GM19324 (cell line): ENCODE data around the gene TGFBR2.
"Not testable (repeated sequence)": the region's sequence is repeated elsewhere in the genome, so short reads cannot be mapped to it uniquely, and the experiment has no call there.

Source experiments
- ATAC-seq: cut with Tn5 transposase; IDR thresholded peaks from one replicate; pipeline ENCODE4 v1.9.1; 2021; ENCODE audit warnings: mild to moderate bottlenecking, moderate library complexity; ENCODE audit not compliant: unreplicated experiment, low FRiP score

TGFBR2 gene

DNA sequence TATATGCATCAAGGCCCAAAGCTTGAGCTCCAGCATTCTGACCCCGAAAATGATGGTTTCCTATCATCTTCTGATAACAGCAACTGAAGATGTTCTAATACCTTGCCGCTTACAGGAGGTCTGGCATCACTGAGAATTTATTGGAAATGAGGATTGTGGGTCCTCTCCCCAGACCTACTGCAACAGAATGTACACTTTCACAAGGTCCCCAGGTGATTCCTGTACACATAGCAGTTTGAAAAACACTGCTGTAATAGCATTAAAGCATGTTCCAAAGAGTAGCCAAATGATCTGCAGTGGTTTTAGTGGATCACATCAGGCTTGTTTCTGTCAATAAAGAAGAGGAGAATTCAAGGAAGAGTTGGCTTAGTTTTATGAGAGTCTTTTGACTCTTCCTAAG, 11.3 kb downstream of the TGFBR2 start:
- ATAC-seq, result no peak

DNA sequence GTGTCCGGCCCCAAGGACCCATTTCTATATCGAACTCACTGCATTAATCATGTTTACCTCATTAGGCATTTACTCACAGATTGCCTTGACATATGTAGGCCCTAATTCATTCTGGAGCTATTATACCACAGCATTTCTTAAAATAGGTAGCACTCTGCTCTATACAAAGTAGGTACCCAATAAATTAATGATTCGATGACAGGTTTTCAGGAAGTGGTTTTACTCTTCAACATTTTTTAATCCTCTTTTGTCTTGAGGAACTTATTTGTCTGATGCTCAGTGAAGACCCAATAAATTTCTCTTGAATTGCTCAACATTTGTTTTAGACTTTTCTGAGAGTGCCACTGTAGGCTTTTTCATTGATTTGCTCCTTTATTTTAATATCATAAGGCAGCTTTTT, 12.1 kb downstream of the TGFBR2 start:
- ATAC-seq, result no peak

DNA sequence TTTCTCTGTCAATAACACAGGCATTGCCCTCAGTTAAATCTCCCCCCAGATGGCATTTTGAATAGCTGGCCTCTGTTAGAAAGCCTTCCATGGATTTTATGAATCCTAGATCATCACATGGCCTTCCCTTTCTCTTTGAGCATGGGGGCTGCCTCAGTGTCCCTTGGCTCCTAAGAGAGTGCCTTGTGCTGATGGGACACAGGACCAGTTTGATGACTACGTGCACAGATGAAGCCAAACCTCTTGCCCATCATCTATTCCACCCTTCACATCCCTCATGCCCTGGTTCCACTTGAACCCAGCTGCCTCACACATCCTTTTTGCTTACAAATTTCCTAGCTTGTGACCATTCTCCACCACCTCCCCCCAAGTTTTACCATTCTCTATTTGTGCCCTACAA, 12.9 kb downstream of the TGFBR2 start:
- ATAC-seq, result no peak

DNA sequence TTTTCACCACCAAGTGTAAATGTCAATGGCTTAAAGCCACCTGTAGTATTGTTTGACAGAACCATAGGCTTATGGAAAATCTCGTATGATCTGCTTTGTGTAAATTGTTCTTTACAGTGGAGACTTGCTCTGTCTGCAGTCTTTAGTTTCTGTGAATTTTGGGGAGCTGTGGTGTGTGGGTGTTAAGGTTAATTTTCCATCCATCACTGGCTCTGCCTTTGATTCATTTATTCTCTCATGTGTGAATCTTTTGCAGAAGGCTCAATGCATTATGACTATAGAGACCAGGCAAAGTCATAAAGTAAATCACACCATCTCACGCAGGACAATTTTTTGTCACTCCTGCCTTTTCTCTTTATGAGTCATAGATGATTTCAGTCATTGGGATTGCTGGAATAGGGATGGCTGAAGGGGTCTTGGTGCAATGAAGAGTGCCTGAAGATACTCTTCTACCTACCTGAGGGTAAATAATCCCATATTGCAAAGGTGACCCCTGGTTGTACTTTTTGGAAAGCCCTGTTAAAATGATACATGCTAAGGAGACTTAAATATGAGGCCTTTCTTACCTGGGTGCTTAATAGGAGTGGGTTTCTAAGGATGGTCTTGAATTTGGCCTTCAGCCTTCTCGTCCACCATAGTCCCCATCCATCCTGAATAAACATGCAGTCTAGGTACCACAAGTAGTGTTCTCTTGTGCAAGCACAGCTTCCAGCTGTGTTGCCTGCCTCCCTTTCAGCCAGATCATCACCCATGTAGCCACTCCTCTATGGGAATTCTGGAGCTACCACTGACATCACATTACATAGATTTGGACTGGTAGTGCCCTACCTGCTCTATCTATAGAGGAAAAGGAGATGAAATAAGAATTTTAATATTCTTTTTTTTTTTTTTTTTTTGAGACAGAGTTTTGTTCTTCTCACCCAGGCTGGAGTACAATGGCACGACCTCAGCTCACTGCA, 14.3 kb downstream of the TGFBR2 start:
- ATAC-seq, result no peak

DNA sequence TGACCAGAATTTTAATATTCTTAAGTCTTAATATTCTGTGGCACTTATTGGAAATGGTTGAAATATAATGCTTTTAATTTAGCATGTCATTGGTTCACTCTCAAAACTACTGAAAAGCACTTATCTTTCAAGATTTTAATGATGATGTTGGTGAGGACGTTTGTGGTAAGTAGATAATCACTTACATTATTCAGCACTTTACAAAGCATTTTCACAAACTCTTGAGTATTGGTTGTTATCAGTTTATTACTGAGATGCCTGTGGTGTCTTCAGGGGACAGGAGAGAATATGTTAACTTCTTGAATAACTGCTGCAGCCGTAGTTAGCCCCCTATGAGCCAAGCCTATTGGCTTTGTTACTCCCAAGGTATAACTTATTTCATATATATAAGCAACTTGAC, 15.2 kb downstream of the TGFBR2 start:
- ATAC-seq, result no peak

DNA sequence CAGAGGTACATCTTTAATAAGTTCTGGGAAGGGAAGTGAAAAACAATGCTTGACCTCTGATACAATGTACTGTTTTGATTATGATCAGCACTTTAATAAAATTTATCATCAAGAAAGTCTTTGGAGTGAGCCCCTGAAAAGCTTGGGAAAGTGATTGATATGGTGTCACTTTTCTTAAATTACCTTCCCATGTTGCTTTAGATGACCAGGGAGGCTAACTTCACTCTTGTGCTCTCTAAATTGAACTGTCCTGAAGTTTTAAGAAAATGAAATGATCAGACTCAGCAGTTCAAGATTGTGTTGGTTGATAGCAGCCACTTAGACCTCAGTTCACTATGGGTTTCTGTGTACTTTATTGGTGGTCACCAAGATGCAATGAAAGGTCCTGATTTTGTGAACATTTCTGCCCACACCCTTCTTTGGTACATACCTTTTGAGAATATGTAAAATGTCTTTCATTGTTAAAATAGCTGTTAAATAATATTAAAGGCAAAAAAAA, 15.7 kb downstream of the TGFBR2 start:
- ATAC-seq, result no peak

DNA sequence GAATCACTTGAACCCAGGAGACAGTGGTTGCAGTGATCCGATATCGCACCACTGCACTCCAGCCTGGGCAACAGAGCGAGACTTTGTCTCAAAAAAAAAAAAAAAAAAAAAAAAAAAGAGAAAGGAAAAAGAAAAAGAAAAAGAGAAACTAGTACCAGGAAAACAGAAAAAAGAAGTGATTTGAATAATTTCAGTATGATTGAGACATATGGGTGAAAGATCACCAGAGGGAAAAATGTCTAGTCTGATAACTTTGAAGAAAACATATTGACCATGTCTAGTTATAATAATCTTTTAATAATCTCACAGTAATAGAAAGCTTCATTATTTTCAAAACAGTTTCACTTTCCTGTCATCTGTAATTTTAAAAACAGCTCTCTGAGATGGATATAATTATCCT, 16.4 kb downstream of the TGFBR2 start:
- no peak for ATAC-seq

DNA sequence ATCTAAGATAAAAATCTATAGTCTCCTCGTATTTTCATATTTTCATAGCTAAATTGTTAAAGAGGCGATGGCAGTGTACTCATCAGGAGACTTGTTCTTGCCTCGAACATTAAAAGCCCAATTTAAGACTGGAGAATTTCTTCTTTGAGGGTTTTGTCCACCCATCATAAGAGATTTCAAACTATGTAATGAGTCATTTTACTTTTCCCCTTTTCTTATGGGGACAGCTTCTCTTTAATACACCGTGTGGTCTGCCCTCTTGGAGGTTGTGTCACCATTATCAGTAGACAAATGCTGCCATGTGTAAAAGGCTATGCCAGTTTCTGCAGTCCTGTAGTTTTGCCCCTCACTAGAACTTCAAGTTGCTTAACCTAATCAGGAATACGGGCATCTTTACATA, 16.9 kb downstream of the TGFBR2 start:
- no peak for ATAC-seq

DNA sequence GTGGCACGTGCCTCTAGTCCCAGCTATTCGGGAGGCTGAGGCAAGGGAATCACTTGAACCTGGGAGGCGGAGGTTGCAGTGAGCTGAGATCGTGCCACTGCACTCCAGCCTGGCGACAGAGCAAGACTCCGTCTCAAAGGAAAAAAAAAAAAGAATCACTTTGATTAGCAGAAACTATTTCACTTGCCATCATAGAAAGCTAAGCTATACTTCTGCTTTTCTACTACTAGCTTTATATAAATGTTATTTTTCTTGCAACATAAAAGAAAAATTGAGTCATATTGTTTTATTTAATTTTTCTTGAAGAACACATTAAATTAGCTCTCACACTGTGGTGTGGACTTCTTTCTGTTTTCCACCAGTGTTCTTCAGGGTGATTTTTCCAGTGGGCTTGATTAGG, 18.1 kb downstream of the TGFBR2 start:
- ATAC-seq, result not testable (repeated sequence)

DNA sequence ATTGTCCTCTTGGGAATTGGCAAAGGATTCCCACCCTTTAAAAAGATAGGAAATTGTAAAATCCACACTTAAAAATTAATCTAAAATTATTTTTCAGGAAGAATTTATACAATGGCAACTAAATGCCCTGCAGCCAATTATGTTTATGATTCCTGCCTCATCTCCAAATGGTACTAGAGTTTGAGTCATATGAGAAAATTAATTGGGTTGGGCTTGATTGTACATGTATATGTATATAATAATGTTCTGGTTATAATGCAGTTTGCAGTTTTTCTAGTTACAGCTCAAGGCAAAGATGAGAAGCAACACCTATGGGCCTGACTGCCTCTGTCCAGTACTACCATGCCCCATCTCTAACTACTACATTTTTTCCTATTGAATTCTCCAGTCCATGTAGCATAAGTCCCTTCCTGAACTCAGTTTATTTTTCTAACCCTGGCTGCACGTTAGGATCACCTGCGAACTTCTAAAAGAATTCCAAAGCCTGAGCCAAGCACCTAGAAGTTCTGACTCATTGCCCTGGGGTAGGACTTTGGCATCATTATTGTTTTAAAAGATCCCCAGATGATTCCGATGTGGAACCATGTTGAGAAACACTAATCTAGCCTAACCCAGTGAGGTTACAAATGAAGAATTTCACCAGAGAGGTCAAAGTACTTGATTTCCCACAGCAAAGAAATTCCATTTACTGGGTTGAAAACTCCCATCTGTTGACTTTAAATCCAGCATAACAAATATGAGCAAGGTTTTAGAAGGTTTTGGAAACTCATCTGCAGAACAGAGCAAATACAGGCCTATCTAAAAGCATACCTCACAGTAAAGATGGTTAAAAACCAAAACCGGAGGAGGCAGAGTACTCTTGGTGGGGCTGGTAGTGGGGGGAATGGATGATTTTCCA, 19.4 kb downstream of the TGFBR2 start:
- no peak for ATAC-seq

DNA sequence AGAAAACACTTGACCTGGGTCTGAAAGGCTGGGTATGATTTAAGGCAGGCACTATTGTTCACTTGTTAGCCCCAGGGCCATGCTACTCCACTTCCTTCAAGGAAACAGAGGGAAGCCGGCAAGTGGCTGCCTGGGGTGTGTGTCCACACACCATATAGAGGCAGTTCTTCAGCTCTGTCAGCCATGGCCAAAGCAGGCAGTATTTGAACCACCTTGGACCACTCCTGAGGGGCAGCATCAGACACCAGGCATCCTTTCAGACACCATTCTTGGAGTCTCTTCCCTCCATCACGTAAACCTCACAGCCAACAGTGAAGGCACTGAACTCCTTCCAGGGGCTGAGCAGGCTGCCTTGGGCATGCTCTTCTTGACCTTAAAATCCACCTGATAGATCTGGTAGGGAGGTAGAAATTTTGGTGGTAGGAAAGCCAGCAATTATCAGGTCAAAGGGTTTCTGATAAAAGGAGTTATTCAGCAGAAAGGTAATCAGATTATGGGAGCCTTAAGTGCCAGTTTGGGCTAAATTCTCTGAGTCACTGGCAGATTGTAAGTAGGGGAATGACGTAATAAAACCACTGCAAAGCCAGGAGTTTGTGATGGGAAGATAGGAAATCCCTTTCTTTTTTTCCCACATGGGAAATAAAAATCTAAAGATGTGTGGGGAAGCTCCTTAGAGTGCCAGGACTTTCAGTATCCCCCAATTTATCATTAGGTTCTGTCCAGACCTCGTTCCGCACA, 20.2 kb downstream of the TGFBR2 start:
- ATAC-seq, result no peak

DNA sequence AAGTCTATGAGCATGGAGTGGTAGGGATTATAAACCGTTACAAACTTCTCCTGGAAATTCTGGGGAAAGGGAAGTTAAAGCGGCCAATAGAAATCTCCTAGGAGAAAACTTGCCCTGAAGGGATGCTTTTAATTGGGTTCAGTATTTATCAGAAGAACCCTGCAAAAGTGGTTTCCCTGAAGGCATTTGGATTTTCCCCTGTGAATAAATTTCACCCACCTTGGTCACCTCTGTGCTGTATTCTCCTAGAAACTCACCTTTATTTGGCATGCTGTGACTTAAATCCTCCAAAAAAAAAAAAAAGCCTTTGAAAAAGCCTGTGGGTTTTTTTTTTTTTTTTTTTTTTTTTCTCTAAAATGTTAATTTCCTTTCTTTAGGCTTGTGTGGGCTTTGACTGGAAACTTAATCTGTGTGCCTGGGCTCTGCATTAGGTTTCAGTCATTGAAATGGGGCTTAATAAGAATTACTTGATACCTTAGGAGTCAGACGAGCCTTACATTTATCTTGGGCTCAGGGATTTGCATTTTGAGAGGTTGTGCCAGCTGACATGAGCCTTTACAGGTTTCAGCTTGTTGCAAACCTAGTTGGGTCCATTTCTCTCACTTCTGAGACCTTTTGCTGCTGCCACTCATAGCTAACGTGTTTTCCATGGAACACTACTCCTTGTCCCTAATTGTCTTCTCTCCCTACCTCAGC, 22.0 kb downstream of the TGFBR2 start:
- ATAC-seq, result no peak

DNA sequence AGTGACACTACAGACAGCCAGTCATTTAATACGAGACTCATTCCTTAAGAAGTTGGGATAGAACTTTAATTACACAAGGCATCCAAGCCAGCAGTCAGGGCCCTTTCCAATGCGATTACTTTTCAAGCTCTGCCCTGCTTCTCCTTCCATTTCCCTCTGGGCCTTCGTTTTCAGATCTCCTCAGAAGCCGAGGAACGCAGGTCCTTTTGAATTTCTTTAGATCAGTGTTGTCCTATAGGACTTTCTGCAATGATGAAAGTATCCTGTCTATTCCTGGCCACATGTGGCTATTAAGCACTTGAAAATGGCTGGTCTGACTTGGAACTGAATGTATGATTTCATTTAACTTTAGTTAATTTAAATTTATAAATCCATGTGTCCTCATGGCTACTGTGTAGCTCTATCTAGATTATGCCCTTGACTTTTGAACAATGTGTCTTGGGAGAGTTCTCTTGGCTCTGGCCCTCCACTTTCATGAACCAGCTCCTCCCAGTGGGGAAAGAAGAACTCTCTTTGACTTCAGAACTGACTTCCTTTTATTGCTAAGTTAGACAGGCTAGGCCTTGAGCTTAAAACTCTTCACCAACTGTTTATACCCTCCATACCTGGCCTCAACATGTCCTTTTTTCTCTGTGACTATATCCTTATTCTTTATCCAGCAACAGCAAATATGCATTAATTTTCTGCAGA, 22.6 kb downstream of the TGFBR2 start:
- ATAC-seq, result peak; percentile 37

DNA sequence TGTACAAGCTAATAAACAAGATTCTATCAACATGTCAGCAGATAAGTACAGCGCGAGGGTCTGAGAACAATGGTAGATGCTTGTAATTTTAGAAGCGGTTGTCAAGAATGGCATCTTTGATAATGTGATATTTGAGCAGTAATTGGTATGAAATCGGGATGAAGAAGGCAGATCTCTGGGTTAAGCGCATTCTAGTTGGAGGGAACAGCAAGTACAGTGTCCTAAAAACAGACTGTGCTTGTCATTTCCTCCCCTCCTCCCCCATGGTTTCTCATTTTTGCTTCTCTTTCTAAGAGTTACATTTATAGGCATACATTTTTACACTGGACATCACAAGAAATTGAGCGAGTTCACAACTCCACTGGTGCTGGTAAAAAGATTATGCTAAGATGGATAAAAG, 23.3 kb downstream of the TGFBR2 start:
- no peak for ATAC-seq

DNA sequence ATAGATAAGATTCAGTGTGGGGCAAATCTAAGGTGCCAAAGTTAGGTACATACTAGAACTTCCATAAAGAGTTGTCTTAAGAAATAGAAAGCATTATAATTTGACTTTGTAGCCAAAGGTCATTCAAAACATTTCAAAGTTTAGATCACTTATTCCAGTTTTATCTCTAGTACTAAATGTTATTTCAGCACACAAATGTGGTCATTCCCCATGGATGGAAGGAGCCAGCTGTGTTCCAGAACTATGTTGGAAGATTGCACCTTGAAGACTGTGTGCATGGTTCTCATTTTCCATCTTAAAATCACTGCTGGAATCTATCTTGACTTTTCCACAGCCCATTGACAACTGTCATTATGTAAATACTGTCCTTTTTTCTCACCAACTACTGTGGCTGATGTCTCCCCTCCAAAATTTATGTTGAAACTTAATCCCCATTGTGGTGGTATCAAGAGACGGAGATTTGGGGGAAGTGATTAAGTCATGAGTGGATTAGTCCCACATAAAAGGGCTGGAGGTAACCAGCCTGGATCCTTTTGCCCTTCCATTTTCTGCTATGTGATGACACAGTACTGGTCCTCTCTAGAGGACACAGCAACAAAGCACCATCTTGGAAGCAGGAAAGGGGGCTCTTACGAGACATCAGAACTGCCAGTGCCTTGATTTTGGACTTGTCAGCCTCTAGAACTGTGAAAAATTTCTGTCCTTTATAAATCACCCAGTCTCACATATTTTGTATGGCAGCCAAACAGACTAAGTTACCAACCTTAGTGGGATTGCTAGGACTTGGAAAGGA, 24.0 kb downstream of the TGFBR2 start:
- ATAC-seq, result no peak

DNA sequence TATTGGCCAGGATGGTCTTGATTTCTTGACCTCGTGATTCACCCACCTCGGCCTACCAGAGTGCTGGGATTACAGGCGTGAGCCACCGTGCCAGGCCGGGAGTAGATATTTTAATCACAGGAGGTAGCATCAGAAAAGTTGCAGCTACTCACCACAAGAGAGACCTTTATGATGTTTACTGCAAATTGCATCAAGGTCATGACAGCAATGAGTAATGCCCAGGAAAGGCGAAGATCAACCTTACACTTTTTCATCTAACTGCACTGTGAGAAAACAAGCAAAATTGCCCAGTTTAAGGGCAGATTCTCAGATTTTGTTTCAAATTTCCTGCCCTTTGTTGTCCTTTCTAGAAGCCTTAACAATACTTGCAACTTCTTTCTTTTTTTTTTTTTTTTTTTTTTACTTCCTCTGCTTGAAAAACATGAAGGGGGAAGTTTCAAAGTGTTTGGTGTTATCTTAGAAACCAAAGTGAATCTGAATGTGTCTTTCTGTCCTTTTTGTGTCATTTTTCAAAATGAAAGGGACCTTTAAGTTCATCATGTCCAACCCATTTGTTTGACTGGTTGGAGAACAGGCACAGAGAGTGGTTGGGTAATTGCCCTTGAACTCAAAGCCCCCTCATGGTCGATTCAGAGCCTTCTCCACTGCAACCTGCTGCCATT, 25.0 kb downstream of the TGFBR2 start:
- ATAC-seq, result no peak

DNA sequence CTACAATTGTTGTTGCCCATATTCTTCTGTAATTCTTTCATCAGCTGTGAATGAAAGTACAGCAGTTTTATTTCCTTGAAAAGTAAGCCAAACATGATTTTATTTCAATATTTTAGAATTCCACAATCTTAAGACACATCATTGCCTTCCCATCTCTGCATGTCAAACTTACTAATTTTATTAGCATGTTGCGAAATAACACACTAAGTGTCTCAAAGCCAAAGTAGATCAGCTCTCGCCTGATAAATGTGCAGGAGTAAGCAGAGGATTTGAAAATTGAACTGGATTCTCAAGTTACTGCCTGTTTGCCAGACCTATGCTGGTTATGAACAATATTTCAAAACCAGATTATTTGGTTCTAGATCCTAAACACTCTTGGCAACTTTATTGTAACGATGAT, 25.7 kb downstream of the TGFBR2 start:
- ATAC-seq, result no peak

DNA sequence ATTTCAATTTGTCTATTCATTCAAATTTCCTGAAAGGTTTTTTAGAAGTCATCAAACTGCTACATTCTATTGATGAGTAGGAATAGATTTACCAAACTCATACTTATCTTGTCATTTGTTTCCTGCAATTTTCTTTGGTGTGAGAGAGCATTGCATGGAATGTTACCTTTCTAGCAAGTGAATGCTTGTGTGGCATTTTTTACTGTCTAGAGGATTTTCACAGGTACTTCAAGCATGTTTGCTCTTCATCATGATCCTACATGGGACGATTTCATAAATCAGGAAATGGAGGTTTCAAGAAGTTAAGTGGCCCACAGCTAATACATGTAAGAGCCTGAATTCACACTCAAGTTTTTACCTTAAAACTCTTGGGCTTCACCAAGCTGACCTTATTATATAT, 26.1 kb downstream of the TGFBR2 start:
- ATAC-seq, result no peak
